Measurements from ENCODE around the gene GABRD. TPM values are rescaled to one million over a fixed set of nuclear protein-coding genes. Genes with fewer than 3 reads are reported as not detected.

GABRD gene
- total and polyA plus RNA-seq, 10 of the 15 experiments (the other 5 are each of a cell fraction or from before 2014, with no cell fraction given): not detected

- FAIRE-seq (no peak), DNase-seq (ENCODE audit: low read depth, low spot score) (no peak)
- SMC1A ChIA-PET (ENCODE audit: uncharacterized antibody, unreplicated experiment): no interaction called here
Observed at GRCh38 chr1:2074396-2074795, 55.3 kb downstream of the GABRD start.

More at GRCh38 chr1:2074396-2074795, 55.3 kb downstream of the GABRD start:
- in situ Hi-C loops (cut with MboI): no loop called here
- Histone ChIP-seq H3K4me1 (ENCODE audit: control insufficient read depth, insufficient read depth, low read length) (no peaks in the 10 kb centered on the region), H3K9me3 (replicated peaks; ENCODE audit: control insufficient read depth, insufficient read depth, low read length) (peaks cover under 1% of the 10 kb centered on the region; the same call in 1 of the 3 replicates), H4K20me1 (ENCODE audit: control insufficient read depth, insufficient read depth) (no peaks in the 10 kb centered on the region), H3K4me3 (no peak overlapping the region), H3K9ac (ENCODE audit: control insufficient read depth, insufficient read depth, low read length) (no peak overlapping the region), H3K4me2 (ENCODE audit: control insufficient read depth, insufficient read depth) (no peak overlapping the region), H3K27me3 (replicated peaks in 1 of 2; ENCODE audit: control insufficient read depth in 2 of 2, insufficient read depth in 2 of 2, low read length in 1 of 2) (no peaks in the 10 kb centered on the region), H3K27ac (ENCODE audit: control insufficient read depth, insufficient read depth) (no peak overlapping the region), H3K79me2 (ENCODE audit: control insufficient read depth, insufficient read depth, low read length) (no peaks in the 10 kb centered on the region), H3K36me3 (ENCODE audit: control insufficient read depth in 2 of 2, insufficient read depth in 2 of 2, low read length in 1 of 2) (no peaks in the 10 kb centered on the region; a peak in 1 of 4 replicates), H2AFZ (ENCODE audit: control insufficient read depth, low read depth, low read length) (no peak overlapping the region)
- ChIA-PET CTCF (no interaction called here), POLR2A (no interaction called here), RAD21 (ENCODE audit: unreplicated experiment) (no interaction called here)
- TF ChIP-seq FOXM1 (IDR thresholded peaks at IDR 0.05; ENCODE audit: low read depth, low read length) (no peak), USF2 (IDR thresholded peaks at IDR 0.05; ENCODE audit: borderline replicate concordance, low read depth, low read length) (no peak), CHD1 (IDR thresholded peaks at IDR 0.05; ENCODE audit: low read depth, low read length) (no peak), IKZF1 (conservative IDR thresholded peaks at IDR 0.05) (no peak), TBL1XR1 (IDR thresholded peaks at IDR 0.05; ENCODE audit: low read depth, low read length) (no peak), MXI1 (IDR thresholded peaks at IDR 0.05; ENCODE audit: low read depth, low read length) (no peak), SUZ12 (IDR thresholded peaks at IDR 0.05; ENCODE audit: unreplicated experiment) (no peak), SRF (IDR thresholded peaks at IDR 0.05; ENCODE audit: low read depth in 2 of 2, low read length in 2 of 2) (no peak), IKZF2 (IDR thresholded peaks at IDR 0.05) (no peak), PML (IDR thresholded peaks at IDR 0.05; ENCODE audit: low read length) (no peak), EP300 (IDR thresholded peaks at IDR 0.05; ENCODE audit: borderline replicate concordance in 1 of 2, control insufficient read depth in 1 of 2, low read depth in 2 of 2, low read length in 2 of 2) (no peak), NFIC (IDR thresholded peaks at IDR 0.05; ENCODE audit: low read depth, low read length) (no peak), NBN (IDR thresholded peaks at IDR 0.05) (no peak), ZZZ3 (IDR thresholded peaks at IDR 0.05; ENCODE audit: control insufficient read depth, insufficient read length, low read depth) (no peak), RAD51 (IDR thresholded peaks at IDR 0.05) (no peak), ZBTB11 (CRISPR knock-in tag; IDR thresholded peaks at IDR 0.05) (no peak)
- TF ChIP-seq, protein P1, sequence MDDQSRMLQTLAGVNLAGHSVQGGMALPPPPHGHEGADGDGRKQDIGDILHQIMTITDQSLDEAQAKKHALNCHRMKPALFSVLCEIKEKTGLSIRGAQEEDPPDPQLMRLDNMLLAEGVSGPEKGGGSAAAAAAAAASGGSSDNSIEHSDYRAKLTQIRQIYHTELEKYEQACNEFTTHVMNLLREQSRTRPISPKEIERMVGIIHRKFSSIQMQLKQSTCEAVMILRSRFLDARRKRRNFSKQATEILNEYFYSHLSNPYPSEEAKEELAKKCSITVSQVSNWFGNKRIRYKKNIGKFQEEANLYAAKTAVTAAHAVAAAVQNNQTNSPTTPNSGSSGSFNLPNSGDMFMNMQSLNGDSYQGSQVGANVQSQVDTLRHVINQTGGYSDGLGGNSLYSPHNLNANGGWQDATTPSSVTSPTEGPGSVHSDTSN (IDR thresholded peaks at IDR 0.05; ENCODE audit: insufficient replicate concordance, low read depth, low read length): no peak
- TF ChIP-seq, protein P2, sequence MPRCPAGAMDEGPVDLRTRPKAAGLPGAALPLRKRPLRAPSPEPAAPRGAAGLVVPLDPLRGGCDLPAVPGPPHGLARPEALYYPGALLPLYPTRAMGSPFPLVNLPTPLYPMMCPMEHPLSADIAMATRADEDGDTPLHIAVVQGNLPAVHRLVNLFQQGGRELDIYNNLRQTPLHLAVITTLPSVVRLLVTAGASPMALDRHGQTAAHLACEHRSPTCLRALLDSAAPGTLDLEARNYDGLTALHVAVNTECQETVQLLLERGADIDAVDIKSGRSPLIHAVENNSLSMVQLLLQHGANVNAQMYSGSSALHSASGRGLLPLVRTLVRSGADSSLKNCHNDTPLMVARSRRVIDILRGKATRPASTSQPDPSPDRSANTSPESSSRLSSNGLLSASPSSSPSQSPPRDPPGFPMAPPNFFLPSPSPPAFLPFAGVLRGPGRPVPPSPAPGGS (IDR thresholded peaks at IDR 0.05; ENCODE audit: borderline replicate concordance, insufficient read depth, low read depth, low read length, poor library complexity, severe bottlenecking): no peak
- BruUV-seq (replicated peaks): no TSS peak
- intact Hi-C loops (cut with micrococcal nuclease; ENCODE audit: unreplicated experiment): no loop called here
- no peak for ATAC-seq
- WGBS (ENCODE audit: insufficient coverage, insufficient replicate concordance, low lambda C conversion rate, missing lambda C conversion rate): 82% methylated on average over 19 of the region's 19 CpGs

All from GM12878 (cell line).